Keratinocyte (primary cell): Measurements from ENCODE around the gene ZNF423. TPM values are rescaled to one million over a fixed set of nuclear protein-coding genes. Genes with fewer than 3 reads are reported as not detected.

Experiments used
- DNase-seq: peaks from one replicate; pipeline ENCODE4 v3.0.0-alpha.2; 2011; ENCODE audit warnings: low read depth, missing footprints, low spot score
- FAIRE-seq: peaks from 2 replicates; lab custom pipeline; 2011; peaks lifted over from hg19 to GRCh38; lab: Jason Lieb, UNC
- H2AFZ ChIP-seq: 2 replicates; pipeline ENCODE4 v1.6.0; 2012; ENCODE audit warnings: low read length, control low read depth, inconsistent platforms; ENCODE audit not compliant: control insufficient read depth
- H3K27ac ChIP-seq: 2 replicates; pipeline ENCODE4 v1.5.1; 2011; ENCODE audit warnings: low read length; ENCODE audit not compliant: control insufficient read depth, insufficient read depth
- H3K27me3 ChIP-seq: 3 replicates; pipeline ENCODE4 v1.6.0; 2011; ENCODE audit warnings: low read length; ENCODE audit not compliant: control insufficient read depth, insufficient read depth; ENCODE audit errors: extremely low read depth
- H3K36me3 ChIP-seq, 2 experiments: 2 replicates in 1 of 2; 3 replicates in 1 of 2; pipeline ENCODE4 v1.5.1; 2011; ENCODE audit warnings: low read length in 2 of 2, mild to moderate bottlenecking in 1 of 2; ENCODE audit not compliant: control insufficient read depth in 2 of 2, insufficient read depth in 2 of 2; ENCODE audit errors: extremely low read depth in 1 of 2
- H3K4me1 ChIP-seq: 3 replicates; pipeline ENCODE4 v1.5.1; 2011; ENCODE audit warnings: low read length; ENCODE audit not compliant: control insufficient read depth, insufficient read depth; ENCODE audit errors: extremely low read depth
- H3K4me2 ChIP-seq: 3 replicates; pipeline ENCODE4 v1.6.0; 2011; ENCODE audit warnings: low read depth, low read length; ENCODE audit not compliant: control insufficient read depth, insufficient read depth; ENCODE audit errors: extremely low read depth
- H3K4me3 ChIP-seq, 3 experiments: fragments of 200-600 bp in 1 of 3; sonication (generic) in 1 of 3; 2 replicates in 2 of 3; 3 replicates in 1 of 3; pipeline ENCODE4 v1.5.1; 2011 to 2016; ENCODE audit warnings: low read length in 3 of 3, mild to moderate bottlenecking in 3 of 3, control low read depth in 2 of 3, inconsistent platforms in 1 of 3, low read depth in 1 of 3, mixed read lengths in 1 of 3, mixed run types in 1 of 3, moderate library complexity in 1 of 3; ENCODE audit not compliant: control insufficient read depth in 2 of 3, insufficient read depth in 2 of 3; ENCODE audit errors: extremely low read depth in 1 of 3
- H3K79me2 ChIP-seq: 2 replicates; pipeline ENCODE4 v1.6.0; 2012; ENCODE audit warnings: low read length; ENCODE audit not compliant: control insufficient read depth, insufficient read depth
- H3K9ac ChIP-seq: 3 replicates; pipeline ENCODE4 v1.6.0; 2011; ENCODE audit warnings: low read length; ENCODE audit not compliant: control insufficient read depth, insufficient read depth; ENCODE audit errors: extremely low read depth
- H3K9me1 ChIP-seq: 3 replicates; pipeline ENCODE4 v1.6.0; 2011; ENCODE audit warnings: low read length; ENCODE audit not compliant: control insufficient read depth, insufficient read depth; ENCODE audit errors: extremely low read depth
- H3K9me3 ChIP-seq: 2 replicates; pipeline ENCODE4 v1.5.1; 2012; ENCODE audit warnings: low read depth, low read length; ENCODE audit not compliant: control insufficient read depth
- H4K20me1 ChIP-seq: 3 replicates; pipeline ENCODE4 v1.6.0; 2011; ENCODE audit warnings: low read length; ENCODE audit not compliant: control insufficient read depth, insufficient read depth; ENCODE audit errors: extremely low read depth
- EZH2 ChIP-seq: IDR thresholded peaks from one replicate; pipeline ENCODE4 v1.6.1; 2012; ENCODE audit warnings: inconsistent platforms, mild to moderate bottlenecking, low read length, moderate library complexity
- dilution Hi-C: fragments of 300-500 bp; cut with MboI; formaldehyde crosslinking; loops from one replicate; pipeline ENCODE4 v1.7.0; 2020; ENCODE audit warnings: low sequenced_read_pairs; ENCODE audit not compliant: extremely low pct_ligation_motif_present
- polyA plus RNA-seq, 5 experiments: library from polyadenylated mRNA; depleted of rRNA in 3 of 5; stranded (reverse) in 3 of 5; stranded (forward) in 1 of 5; unstranded in 1 of 5; fragments of >200 nt; gene quantifications; 1 replicate in 1 of 5; 2 replicates in 3 of 5; 3 replicates in 1 of 5; pipeline versions ENCODE4 v1.2.1 to v1.2.3, GENCODE V29; 2011 to 2012; ENCODE audit warnings: missing spikeins in 2 of 5, low read depth in 1 of 5, low replicate concordance in 1 of 5
- TF ChIP-seq, protein P1 (sequence below), 3 experiments: IDR thresholded peaks in 1 of 3; conservative IDR thresholded peaks in 1 of 3; optimal IDR thresholded peaks in 1 of 3; 2 replicates in 2 of 3; 3 replicates in 1 of 3; pipeline versions ENCODE3 to v1.5.1; 2011; ENCODE audit warnings: low read length in 3 of 3, mild to moderate bottlenecking in 3 of 3, moderate library complexity in 2 of 3, control low read depth in 1 of 3, inconsistent platforms in 1 of 3; ENCODE audit not compliant: insufficient read depth in 2 of 3; ENCODE audit errors: extremely low read depth in 1 of 3

The ZNF423 gene
- polyA plus RNA-seq, 1 donor (not counting 4 experiments of a cell fraction or from before 2014, with no cell fraction given), result 0.05 TPM

GRCh38 chr16:49628148-49628547, 227.8 kb downstream of the ZNF423 start:
- Histone ChIP-seq H3K79me2 (no peaks in the 10 kb centered on the region), H4K20me1 (no peaks in the 10 kb centered on the region), H3K4me3 (no peak overlapping the region), H3K9me1 (no peaks in the 10 kb centered on the region), H3K27me3 (no peaks in the 10 kb centered on the region), H2AFZ (no peak overlapping the region), H3K4me2 (no peak overlapping the region), H3K4me1 (no peaks in the 10 kb centered on the region), H3K36me3 (no peaks in the 10 kb centered on the region), H3K9me3 (no peaks in the 10 kb centered on the region), H3K27ac (no peak overlapping the region), H3K9ac (no peak overlapping the region)
- no peak for TF ChIP-seq EZH2
- TF ChIP-seq, protein P1, sequence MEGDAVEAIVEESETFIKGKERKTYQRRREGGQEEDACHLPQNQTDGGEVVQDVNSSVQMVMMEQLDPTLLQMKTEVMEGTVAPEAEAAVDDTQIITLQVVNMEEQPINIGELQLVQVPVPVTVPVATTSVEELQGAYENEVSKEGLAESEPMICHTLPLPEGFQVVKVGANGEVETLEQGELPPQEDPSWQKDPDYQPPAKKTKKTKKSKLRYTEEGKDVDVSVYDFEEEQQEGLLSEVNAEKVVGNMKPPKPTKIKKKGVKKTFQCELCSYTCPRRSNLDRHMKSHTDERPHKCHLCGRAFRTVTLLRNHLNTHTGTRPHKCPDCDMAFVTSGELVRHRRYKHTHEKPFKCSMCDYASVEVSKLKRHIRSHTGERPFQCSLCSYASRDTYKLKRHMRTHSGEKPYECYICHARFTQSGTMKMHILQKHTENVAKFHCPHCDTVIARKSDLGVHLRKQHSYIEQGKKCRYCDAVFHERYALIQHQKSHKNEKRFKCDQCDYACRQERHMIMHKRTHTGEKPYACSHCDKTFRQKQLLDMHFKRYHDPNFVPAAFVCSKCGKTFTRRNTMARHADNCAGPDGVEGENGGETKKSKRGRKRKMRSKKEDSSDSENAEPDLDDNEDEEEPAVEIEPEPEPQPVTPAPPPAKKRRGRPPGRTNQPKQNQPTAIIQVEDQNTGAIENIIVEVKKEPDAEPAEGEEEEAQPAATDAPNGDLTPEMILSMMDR (optimal IDR thresholded peaks at IDR 0.05 in 1 of 3, IDR thresholded peaks at IDR 0.05 in 1 of 3, conservative IDR thresholded peaks at IDR 0.05 in 1 of 3; ENCODE audit: extremely low read depth in 1 of 3, insufficient read depth in 2 of 3, low read length in 3 of 3), result no peak
- no peak for DNase-seq
- dilution Hi-C loops, result no loop called here
- FAIRE-seq, result no peak

DNA sequence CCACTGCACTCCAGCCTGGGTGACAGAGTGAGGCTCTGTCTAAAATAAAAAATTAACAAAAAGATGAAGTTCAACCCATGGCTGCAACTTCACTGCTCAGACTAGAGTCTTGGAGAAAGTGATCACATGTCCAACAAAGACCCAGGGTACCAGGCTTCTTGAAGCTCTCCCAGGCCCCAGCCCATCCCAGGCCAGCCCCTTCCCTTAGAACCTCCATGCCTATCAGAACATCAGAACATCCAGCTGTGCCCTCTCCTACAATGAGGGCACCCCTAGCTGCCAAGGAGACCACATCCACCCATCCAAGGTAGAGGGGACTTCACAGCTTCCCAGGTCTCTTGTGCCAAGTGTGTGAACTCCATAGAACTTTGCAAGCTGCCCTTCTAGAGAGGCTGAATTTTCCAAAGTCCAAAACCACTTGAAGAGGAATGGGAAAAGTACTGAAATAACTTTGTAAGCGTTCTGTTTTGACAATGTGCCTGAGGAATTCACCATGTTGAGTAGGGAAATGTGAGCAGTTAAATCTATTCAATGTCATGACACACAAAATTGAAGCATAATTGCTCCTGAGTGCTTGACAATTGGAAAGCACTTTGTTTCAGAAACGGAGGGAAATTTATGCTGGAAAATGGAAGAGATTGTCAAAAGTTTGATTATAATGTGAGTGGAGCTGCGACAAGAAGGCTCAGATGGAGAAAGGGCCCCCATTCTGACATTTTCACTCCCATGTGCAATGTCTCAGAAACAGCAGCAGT, 230.4 kb downstream of the ZNF423 start:
- TF ChIP-seq, protein P1 (optimal IDR thresholded peaks at IDR 0.05 in 1 of 3, IDR thresholded peaks at IDR 0.05 in 1 of 3, conservative IDR thresholded peaks at IDR 0.05 in 1 of 3; ENCODE audit: extremely low read depth in 1 of 3, insufficient read depth in 2 of 3, low read length in 3 of 3), result no peak
- no peak for TF ChIP-seq EZH2
- Histone ChIP-seq H3K27me3 (no peaks in the 10 kb centered on the region), H3K36me3 (no peaks in the 10 kb centered on the region), H4K20me1 (no peaks in the 10 kb centered on the region), H3K27ac (no peak overlapping the region), H3K4me1 (no peaks in the 10 kb centered on the region), H2AFZ (no peak overlapping the region), H3K79me2 (no peaks in the 10 kb centered on the region), H3K9me3 (no peaks in the 10 kb centered on the region), H3K4me3 (no peak overlapping the region), H3K9me1 (no peaks in the 10 kb centered on the region), H3K9ac (no peak overlapping the region), H3K4me2 (no peak overlapping the region)
- dilution Hi-C loops, result no loop called here
- DNase-seq (no peak), FAIRE-seq (no peak)
